DLD1 (cell line): Measurements from ENCODE around the gene LRRC8C.

ENCODE experiments used
- in situ Hi-C: cut with HindIII; loops from 2 replicates; pipeline ENCODE4 v1.10.0; 2017; ENCODE audit warnings: low sequenced_read_pairs

Gene LRRC8C

DNA sequence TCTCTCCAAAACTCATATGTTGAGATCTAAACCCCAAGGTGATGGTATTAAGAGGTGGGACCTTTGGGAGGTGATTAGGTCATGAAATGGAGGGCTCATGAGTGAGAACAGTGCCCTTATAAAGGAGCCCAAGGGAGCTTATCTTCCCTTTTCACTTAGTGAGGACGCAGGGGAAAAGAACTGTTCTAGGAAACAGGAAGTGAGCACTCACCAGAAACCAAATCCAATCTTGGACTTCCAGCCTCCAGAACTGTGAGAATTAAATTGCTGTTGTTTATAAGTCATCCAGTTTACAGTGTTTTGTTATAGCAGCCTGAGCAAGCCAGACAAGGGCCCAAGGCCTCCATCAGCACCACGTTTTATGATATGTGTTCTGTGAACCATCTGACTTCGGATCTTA is 127.6 kb downstream of the LRRC8C start:
- in situ Hi-C loops, result no loop called here

DNA sequence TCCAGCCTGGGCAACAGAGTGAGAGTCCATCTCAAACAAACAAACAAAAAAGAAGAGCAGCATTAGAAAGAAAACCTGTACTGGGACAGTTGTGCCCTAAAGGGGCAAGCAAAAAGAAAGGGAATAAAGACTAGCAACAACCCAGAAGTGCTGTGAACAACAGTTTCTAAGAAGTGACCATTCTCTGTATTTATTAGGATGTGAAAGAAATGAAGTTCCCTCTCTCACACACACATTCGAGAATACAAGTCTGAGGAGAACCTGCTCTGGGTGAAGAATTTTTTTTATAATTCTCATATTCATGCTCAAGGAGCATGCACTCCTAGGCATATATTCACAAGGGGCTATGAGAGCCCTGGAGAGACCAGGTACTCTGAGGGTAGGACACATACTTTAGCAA is 128.4 kb downstream of the LRRC8C start:
- in situ Hi-C loops, result no loop called here

GRCh38 chr1:89761901-89762300 is 129.0 kb downstream of the LRRC8C start:
- in situ Hi-C loops, result no loop called here

GRCh38 chr1:89762386-89762778 is 129.5 kb downstream of the LRRC8C start:
- in situ Hi-C loops, result no loop called here

DNA sequence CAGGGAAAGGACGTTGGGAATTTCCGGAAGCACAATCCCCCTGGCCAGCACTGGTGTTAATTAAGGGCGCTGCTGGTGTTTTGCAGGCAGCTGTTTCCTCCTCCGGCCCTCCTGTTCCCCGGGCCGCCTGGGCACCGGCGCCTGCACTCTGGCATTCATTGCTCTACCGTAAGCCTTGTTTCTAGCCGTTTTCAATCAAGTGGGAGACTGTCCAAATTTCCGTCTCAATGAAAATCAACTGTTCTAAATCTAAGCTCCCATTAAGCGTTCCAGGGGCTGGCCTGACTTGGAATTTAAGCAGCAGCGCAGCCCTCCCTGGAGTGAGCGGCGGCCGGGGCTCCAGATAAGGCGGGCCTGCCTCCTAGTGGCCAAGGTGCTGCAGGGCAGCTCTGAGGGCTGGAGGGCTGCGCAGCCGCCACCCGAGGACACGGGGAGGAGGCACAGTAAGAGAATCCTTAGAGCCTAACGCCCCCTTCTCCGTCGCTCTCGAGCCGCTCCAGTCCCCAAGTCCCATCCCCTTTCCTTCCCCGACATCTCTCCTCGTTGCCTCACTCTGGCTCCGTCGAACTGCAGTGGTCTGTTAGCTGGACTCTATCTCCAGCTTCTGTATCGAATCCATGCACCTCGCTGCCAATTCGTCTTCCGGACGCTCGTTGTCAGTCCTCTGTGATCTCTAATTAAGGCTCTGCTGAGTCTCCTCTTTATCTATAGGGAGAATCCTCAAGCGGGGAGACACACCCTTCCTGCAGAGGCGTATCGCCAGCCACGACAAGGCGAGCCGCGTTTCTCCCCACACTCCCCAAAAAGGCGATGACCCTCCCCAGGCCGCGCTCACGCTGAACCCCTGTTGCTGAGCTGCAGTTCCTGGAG is 130.1 kb downstream of the LRRC8C start:
- in situ Hi-C loops, result no loop called here

DNA sequence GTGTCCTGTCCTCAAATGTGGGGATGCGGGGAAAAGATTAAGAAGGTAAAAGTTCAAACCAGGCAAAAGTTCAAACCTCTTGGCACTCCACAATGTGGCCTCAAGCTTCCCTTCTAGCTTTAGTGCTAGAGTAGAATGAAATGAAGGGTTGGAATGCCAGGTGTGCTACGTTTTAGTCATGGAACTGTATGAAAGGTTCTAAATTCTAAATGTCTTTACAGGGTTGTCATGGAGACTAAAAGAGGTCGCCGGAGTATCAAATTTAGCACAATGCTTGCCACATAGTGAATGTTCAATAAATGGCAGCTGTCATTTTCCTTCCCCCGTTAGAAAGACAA is 130.7 kb downstream of the LRRC8C start:
- in situ Hi-C loops, result no loop called here

DNA sequence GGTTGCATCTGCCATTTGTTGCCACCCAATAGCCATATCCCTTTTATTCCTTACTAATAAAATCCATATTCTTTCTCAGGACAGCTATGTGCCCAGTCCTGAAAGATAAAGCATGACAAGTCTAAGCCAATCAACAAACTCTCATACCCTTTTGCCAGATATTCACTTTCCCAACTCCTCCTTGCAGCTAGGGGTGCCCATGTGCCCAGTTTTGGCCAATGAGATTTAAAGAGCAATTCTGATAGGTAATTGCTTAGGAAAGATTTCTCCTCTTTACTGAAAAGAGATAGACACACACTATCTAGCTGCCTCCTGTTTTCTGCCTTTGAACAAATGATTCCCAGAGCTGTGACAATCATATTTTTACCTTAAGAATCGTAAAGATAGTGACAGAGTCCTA is 132.9 kb downstream of the LRRC8C start:
- in situ Hi-C loops, result no loop called here

DNA sequence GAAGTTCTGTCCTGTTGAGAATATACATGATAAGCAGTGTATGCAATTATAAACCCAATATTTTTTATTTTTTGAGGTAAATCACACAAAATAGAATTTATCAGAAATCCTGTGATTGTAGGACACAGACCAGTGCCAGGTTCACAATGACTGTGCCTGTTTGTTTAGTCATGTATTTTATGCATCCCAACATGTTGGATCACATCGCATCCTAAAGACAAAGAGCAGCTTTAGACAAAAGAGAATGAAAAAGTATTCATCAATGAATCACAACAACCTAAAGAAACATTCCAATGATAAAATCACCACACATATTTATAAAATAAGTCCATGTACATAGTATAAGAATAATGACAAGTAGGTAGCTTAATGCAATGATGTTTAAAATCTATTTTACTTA is 134.7 kb downstream of the LRRC8C start:
- in situ Hi-C loops, result no loop called here
